Memory B cell (primary cell): ENCODE results near the gene TAGLN.

Source experiments
- ATAC-seq: fragments of 150-1000 bp; cut with Tn5 transposase; 2 replicates; pipeline ENCODE4 v1.10.0; 2021; ENCODE audit warnings: low read depth, mild to moderate bottlenecking, moderate library complexity
- DNase-seq, 2 donors: peaks; one replicate each; pipeline ENCODE4 v3.0.0; 2022; ENCODE audit warnings: low spot score in 2 of 2
- H3K27ac Mint-ChIP-seq: one replicate; pipeline ENCODE4 v1.8.0; 2022; ENCODE audit warnings: mild to moderate bottlenecking, moderate library complexity, mixed read lengths
- H3K27me3 Mint-ChIP-seq: one replicate; pipeline ENCODE4 v1.8.0; 2022; ENCODE audit warnings: mixed read lengths
- H3K36me3 Mint-ChIP-seq: one replicate; pipeline ENCODE4 v1.8.0; 2022; ENCODE audit warnings: mild to moderate bottlenecking, mixed read lengths
- H3K4me1 Mint-ChIP-seq: one replicate; pipeline ENCODE4 v1.8.0; 2022; ENCODE audit warnings: mixed read lengths
- H3K4me3 Mint-ChIP-seq: one replicate; pipeline ENCODE4 v1.8.0; 2022; ENCODE audit warnings: mild to moderate bottlenecking, moderate library complexity, mixed read lengths
- H3K9me3 Mint-ChIP-seq: one replicate; pipeline ENCODE4 v1.8.0; 2022; ENCODE audit warnings: mixed read lengths

The TAGLN gene

GRCh38 chr11:117220999-117221774 lies 22.0 kb downstream of the TAGLN start:
- no peaks in the 10 kb centered on the region for H3K27me3 Mint-ChIP-seq
- peaks cover 39% of the 10 kb centered on the region for H3K36me3 Mint-ChIP-seq
- no peak overlapping the region for H3K27ac Mint-ChIP-seq
- H3K9me3 Mint-ChIP-seq, result no peaks in the 10 kb centered on the region
- H3K4me3 Mint-ChIP-seq, result no peak overlapping the region
- DNase-seq (no peak), ATAC-seq (no peak)
- peaks cover 7% of the 10 kb centered on the region for H3K4me1 Mint-ChIP-seq

DNA sequence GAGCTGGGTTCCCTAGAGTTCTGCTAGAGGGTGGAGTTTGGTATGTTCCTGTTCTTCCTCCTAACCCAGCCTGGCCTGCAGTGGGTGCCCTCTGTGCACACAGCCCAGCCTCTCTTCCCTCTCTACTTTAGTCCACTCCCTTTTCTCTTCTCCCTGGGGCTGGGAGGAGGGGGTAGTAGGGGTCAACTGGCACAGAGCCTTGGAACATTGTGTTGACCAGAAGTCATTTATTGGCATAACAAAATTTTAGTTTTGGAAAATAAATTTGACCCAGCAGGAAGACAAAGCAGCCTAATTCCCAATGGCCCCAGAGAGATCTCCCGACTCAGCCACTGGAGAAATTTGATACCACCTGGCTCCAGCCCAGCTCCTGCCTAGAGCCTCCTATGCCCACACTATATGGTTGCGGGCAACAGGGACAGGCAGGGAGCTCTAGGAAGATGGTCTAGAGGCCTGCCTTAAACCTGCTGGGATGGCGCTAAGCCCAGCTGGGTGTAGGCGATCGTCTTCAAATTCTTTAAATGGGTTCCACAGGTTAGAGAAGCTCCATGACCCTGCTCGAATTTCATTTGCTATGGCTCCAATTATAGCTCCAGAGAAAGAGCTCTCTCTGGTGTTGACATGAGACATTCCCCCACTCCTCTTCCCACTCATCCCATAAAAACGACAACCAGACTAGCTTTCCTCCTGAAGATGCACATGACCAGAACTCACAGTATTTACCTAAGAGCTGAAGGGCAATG lies 22.8 kb downstream of the TAGLN start:
- Mint-ChIP-seq H3K36me3 (peaks cover 42% of the 10 kb centered on the region), H3K27ac (peak overlapping the region; percentile 12)

DNA sequence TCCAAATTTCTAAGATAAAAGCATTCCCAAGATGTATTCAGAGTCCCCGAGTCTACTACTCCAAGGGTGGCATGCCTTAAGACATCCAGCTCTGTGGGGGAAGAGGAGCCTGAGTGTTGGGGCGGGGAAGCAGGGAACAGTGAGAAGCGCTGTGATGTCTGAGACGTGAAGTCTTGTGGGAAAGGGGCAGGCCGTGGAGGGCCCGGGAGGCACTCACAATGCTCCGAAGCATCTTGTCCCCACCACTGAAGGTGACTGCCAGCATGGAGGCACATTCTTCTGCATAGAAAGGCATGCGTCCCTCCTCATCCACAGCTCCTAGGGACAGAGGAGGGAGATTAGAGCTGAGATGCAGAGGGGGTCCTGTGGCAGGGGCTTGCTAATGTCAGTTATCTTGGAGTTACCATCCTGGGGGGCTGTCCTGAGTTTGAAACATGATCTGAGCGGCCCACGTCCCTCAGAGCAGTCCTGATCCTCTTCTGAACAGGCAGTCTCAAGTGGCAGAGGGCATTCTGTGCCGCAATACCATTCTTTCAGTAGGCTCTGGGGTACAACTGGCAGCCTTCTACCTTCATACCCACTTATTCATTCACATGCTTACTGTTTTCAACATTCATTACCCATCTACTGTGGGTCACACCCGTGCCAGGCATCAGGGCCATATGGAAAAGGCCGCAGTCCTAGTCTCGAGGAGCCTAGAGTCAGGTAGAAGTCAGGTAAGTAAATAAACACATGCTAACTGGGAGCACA lies 24.0 kb downstream of the TAGLN start:
- Mint-ChIP-seq H3K27ac (no peak overlapping the region), H3K4me1 (peaks cover 13% of the 10 kb centered on the region), H3K36me3 (peaks cover 39% of the 10 kb centered on the region), H3K4me3 (no peak overlapping the region), H3K9me3 (no peaks in the 10 kb centered on the region), H3K27me3 (no peaks in the 10 kb centered on the region)
- ATAC-seq (no peak), DNase-seq (no peak)

More for the DNA sequence above, 22.8 kb downstream of the TAGLN start:
- DNase-seq, result no peak
- peaks cover 11% of the 10 kb centered on the region for H3K4me1 Mint-ChIP-seq
- H3K4me3 Mint-ChIP-seq, result no peak overlapping the region
- no peak for ATAC-seq
- H3K9me3 Mint-ChIP-seq, result no peaks in the 10 kb centered on the region
- no peaks in the 10 kb centered on the region for H3K27me3 Mint-ChIP-seq

DNA sequence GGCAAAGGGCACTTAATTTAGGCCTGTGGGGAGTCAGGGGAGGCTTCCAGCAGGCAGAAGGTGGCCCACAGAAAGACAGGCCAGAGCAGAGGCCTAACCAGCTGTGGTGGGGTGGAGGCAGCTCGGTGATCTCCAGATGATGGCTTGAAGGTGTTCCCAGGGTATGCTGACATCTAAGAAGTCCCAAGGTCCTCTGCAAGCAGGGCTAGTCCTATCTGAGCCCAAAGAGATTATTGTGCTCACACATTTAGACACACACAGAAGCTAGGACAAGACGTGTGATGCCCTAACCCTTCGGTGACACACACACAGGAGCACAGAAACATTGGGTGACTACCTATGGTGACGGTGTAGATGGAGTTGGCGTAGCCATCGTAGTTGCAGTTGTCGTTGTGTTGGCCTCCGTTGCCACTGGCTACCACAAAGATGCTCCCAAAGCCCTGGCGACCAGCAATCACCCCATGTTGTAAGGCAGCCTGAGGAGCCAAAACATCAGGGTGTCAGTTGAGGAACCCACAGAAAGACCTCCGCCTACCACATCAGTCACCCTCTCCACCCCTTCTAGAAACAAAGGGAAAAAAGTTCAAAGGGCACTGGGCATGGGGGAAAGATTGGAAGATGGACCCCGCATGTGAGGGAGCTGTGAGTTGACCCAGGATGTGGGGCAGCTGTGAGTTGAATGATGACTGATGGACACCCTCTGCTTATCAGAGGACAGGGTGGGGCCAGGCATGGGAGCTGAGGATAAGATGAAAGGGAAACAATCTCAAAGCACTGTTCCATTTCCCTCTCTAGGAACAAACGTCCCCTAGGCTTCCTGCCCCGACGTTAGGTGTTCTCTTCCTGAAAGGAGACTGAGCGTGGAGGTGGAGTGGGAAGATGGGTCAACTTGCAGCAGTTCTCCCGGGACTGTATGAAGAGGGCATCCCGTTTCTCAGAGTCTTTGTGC lies 24.8 kb downstream of the TAGLN start:
- Mint-ChIP-seq H3K36me3 (peaks cover 39% of the 10 kb centered on the region), H3K4me3 (no peak overlapping the region), H3K4me1 (peaks cover 18% of the 10 kb centered on the region), H3K27me3 (no peaks in the 10 kb centered on the region), H3K9me3 (no peaks in the 10 kb centered on the region), H3K27ac (no peak overlapping the region)
- ATAC-seq (no peak), DNase-seq (no peak)

GRCh38 chr11:117225553-117226170 lies 26.5 kb downstream of the TAGLN start:
- H3K9me3 Mint-ChIP-seq, result no peaks in the 10 kb centered on the region
- H3K4me1 Mint-ChIP-seq, result peaks cover 26% of the 10 kb centered on the region
- DNase-seq (no peak), ATAC-seq (no peak)
- H3K27ac Mint-ChIP-seq, result no peak overlapping the region
- peaks cover 36% of the 10 kb centered on the region for H3K36me3 Mint-ChIP-seq
- H3K4me3 Mint-ChIP-seq, result no peak overlapping the region
- H3K27me3 Mint-ChIP-seq, result no peaks in the 10 kb centered on the region

GRCh38 chr11:117226388-117227385 lies 27.5 kb downstream of the TAGLN start:
- Mint-ChIP-seq H3K27me3 (no peaks in the 10 kb centered on the region), H3K9me3 (no peaks in the 10 kb centered on the region), H3K27ac (peak overlapping the region; percentile 15), H3K36me3 (peaks cover 33% of the 10 kb centered on the region), H3K4me1 (peaks cover 31% of the 10 kb centered on the region), H3K4me3 (no peak overlapping the region)
- DNase-seq (peak; percentile 43 to 68), ATAC-seq (peak; percentile 73)

DNA sequence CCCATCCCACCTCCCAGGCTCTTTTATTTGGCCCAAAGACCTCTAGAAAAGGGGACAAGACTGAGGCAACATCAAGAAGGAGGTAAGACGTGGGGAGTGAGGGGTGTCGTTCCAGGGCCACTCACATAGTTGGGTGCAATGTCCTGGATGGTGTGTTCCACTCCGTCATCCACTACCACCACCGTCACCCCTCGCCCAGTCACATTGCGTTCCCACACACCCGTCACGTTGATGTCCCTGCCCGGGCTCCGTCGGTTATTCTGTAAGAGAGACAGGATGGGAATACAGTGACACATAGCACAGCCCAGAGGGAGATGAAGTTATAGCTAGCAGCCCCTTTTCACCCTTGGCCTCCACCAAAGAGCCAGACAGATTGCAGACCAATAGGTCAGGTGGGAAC lies 28.9 kb downstream of the TAGLN start:
- no peak for ATAC-seq
- Mint-ChIP-seq H3K27ac (no peak overlapping the region), H3K27me3 (no peaks in the 10 kb centered on the region), H3K4me1 (peaks cover 33% of the 10 kb centered on the region), H3K9me3 (no peaks in the 10 kb centered on the region), H3K36me3 (peaks cover 28% of the 10 kb centered on the region), H3K4me3 (peak overlapping the region; percentile 41)
- DNase-seq, result no peak

DNA sequence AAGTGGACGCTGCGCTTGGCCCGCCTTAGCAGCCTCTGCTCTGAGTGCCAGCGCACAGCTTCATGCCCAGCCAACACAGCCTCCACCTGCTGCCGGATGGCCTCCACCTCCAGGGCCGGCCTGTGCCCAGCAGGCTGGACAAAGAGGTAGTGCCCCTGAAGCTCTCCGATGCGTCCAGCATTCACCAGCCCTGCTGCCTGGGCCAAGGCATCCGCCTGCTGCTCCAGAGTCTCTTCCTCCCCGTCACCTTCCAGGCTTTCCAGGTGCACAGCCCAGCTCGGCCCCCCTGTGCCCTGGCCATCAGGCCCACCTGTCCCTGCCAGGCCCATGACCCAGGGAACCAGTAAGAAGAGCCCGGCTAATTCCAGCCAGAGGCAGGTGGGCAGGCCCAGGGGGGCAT lies 30.2 kb downstream of the TAGLN start:
- H3K4me3 Mint-ChIP-seq, result peak overlapping the region; percentile 99
- H3K27ac Mint-ChIP-seq, result peak overlapping the region; percentile 97
- peaks cover 42% of the 10 kb centered on the region for H3K4me1 Mint-ChIP-seq
- no peaks in the 10 kb centered on the region for H3K9me3 Mint-ChIP-seq
- H3K36me3 Mint-ChIP-seq, result peaks cover 22% of the 10 kb centered on the region
- DNase-seq, result no peak
- no peaks in the 10 kb centered on the region for H3K27me3 Mint-ChIP-seq
- ATAC-seq, result no peak

- peaks cover 42% of the 10 kb centered on the region for H3K4me1 Mint-ChIP-seq
- ATAC-seq (no peak), DNase-seq (no peak)
- peak overlapping the region; percentile 99 for H3K4me3 Mint-ChIP-seq
- no peaks in the 10 kb centered on the region for H3K27me3 Mint-ChIP-seq
- H3K9me3 Mint-ChIP-seq, result no peaks in the 10 kb centered on the region
- peak overlapping the region; percentile 97 for H3K27ac Mint-ChIP-seq
- peaks cover 22% of the 10 kb centered on the region for H3K36me3 Mint-ChIP-seq
Measured at GRCh38 chr11:117229931-117230285, 30.7 kb downstream of the TAGLN start.

DNA sequence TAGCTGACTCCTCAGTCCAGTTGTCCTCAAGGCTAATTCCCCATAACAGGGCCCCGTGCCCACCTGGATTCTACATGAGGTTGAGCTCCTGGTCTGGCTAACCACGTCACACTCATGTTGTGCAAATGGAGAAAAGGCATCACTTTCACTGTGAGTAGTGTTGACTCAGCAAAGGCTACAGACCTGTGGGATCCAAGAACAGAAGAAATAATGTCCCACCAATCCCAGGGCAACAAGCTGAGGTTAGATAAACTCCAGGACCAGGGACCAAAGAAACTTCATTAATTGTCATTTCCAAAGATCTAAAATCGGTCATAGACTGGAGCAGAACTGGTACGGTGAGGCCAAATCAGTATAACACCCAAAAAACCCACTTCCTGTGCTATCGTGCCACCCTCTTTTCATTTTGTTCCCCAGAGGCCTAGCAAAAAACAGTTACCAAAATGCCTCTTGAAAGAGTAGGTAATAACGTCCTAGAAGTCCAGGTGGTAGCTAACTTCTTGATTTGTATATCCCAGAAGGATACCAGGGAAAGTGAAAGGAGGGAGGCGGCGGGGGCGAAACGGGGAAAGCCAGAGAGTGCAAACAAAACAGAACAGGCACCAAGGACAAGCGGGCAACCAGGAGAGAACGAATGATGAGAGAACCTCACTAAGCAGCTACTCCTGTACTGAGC lies 31.3 kb downstream of the TAGLN start:
- peaks cover 42% of the 10 kb centered on the region for H3K4me1 Mint-ChIP-seq
- DNase-seq, result peak in 1 of 2 donors; percentile 38
- peak overlapping the region; percentile 97 for H3K27ac Mint-ChIP-seq
- ATAC-seq, result peak; percentile 53
- no peaks in the 10 kb centered on the region for H3K27me3 Mint-ChIP-seq
- H3K36me3 Mint-ChIP-seq, result peaks cover 22% of the 10 kb centered on the region
- H3K9me3 Mint-ChIP-seq, result no peaks in the 10 kb centered on the region
- peak overlapping the region; percentile 99 for H3K4me3 Mint-ChIP-seq

DNA sequence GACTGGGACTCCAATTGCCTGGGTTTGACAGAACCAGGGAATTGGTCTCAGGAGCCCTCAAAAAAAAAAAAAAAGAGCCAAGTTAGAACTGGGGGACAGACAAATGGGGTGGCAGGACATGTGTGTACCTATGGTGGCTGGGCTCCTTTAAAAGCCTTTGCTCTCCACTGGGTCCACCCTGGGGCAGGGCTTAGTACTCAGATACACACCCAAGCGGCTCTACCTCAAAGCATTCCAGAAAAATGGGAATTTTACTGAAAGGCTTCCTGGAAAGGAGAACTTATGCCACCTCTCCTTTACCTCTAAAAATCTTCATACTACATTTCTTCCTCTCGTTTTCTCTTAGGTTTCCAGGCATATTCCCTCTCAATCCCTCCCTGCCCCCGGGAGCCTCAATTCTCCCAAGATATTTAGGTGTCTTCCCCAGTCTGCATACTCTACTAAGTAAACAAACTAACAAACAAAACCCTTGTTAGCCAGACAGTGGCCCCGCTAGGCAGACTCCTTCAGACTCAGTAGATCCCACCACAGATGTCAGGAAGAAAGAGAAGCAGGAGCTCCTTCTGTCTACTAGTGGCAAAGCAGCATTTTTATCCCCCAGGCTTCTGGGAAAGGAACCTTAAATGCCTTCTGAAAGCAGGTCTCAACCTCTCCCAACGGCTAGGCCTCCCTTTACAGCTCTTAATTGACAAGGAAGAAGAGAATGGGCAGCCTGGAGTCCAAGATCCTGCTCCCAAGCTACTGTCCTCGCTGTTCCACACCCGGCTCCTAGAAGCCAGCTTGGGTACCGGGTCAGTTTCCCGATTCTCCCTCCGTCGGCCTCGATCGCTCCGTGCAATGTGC lies 32.0 kb downstream of the TAGLN start:
- Mint-ChIP-seq H3K27ac (peak overlapping the region; percentile 97), H3K36me3 (peaks cover 22% of the 10 kb centered on the region), H3K4me1 (peaks cover 42% of the 10 kb centered on the region), H3K27me3 (no peaks in the 10 kb centered on the region), H3K9me3 (no peaks in the 10 kb centered on the region), H3K4me3 (peak overlapping the region; percentile 99)
- ATAC-seq, result no peak
- no peak for DNase-seq
